ENCODE data around the gene DNAI1. TPM values are rescaled to one million over a fixed set of nuclear protein-coding genes. Genes with fewer than 3 reads are reported as not detected.

Gene DNAI1
- total RNA-seq, 1 donor from 2014 or later: not detected

DNA sequence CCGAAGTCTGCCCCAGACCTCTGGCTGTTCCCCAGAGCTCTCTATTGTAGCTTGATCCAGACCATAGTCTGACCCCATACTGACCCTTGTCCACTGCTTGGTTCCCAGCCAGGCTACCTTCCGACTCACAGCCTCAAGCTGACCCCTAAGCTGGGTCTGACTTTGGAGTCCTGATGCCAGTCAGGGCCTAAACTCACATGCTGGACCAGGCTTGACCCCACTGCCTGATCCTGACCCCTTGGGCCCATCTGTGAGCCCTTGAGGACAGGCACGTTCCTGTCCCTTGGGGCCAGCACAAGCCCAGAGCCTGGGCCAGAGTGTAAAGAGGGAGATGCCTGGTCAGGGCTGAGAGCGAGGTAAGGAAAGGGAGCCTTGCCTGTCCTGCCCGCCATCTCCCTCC, 96.9 kb downstream of the DNAI1 start:
- Histone ChIP-seq H3K36me3 (ENCODE audit: control insufficient read depth, insufficient read depth, low read length) (no peaks in the 10 kb centered on the region), H3K27me3 (ENCODE audit: control insufficient read depth, insufficient read depth, low read length) (peaks cover 11% of the 10 kb centered on the region), H3K4me3 (ENCODE audit: low read depth, low read length) (no peak overlapping the region)
- TF ChIP-seq, protein P1, sequence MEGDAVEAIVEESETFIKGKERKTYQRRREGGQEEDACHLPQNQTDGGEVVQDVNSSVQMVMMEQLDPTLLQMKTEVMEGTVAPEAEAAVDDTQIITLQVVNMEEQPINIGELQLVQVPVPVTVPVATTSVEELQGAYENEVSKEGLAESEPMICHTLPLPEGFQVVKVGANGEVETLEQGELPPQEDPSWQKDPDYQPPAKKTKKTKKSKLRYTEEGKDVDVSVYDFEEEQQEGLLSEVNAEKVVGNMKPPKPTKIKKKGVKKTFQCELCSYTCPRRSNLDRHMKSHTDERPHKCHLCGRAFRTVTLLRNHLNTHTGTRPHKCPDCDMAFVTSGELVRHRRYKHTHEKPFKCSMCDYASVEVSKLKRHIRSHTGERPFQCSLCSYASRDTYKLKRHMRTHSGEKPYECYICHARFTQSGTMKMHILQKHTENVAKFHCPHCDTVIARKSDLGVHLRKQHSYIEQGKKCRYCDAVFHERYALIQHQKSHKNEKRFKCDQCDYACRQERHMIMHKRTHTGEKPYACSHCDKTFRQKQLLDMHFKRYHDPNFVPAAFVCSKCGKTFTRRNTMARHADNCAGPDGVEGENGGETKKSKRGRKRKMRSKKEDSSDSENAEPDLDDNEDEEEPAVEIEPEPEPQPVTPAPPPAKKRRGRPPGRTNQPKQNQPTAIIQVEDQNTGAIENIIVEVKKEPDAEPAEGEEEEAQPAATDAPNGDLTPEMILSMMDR (IDR thresholded peaks at IDR 0.05; ENCODE audit: insufficient read depth, low read length, severe bottlenecking): no peak
- peak; percentile 18 for FAIRE-seq
- DNase-seq (ENCODE audit: low read depth): no peak

- FAIRE-seq (no peak), DNase-seq (ENCODE audit: low read depth) (no peak)
- no peaks in the 10 kb centered on the region for H3K36me3 ChIP-seq (ENCODE audit: control insufficient read depth, insufficient read depth, low read length)
- TF ChIP-seq, protein P1 (IDR thresholded peaks at IDR 0.05; ENCODE audit: insufficient read depth, low read length, severe bottlenecking): no peak
- no peak overlapping the region for H3K4me3 ChIP-seq (ENCODE audit: low read depth, low read length)
- H3K27me3 ChIP-seq (ENCODE audit: control insufficient read depth, insufficient read depth, low read length): peaks cover 11% of the 10 kb centered on the region
Measured at GRCh38 chr9:34555936-34556525, 97.4 kb downstream of the DNAI1 start.

GRCh38 chr9:34556949-34557348, 98.3 kb downstream of the DNAI1 start:
- peaks cover 11% of the 10 kb centered on the region for H3K27me3 ChIP-seq (ENCODE audit: control insufficient read depth, insufficient read depth, low read length)
- FAIRE-seq (no peak), DNase-seq (ENCODE audit: low read depth) (no peak)
- no peaks in the 10 kb centered on the region for H3K36me3 ChIP-seq (ENCODE audit: control insufficient read depth, insufficient read depth, low read length)
- no peak overlapping the region for H3K4me3 ChIP-seq (ENCODE audit: low read depth, low read length)
- TF ChIP-seq, protein P1 (IDR thresholded peaks at IDR 0.05; ENCODE audit: insufficient read depth, low read length, severe bottlenecking): no peak

DNA sequence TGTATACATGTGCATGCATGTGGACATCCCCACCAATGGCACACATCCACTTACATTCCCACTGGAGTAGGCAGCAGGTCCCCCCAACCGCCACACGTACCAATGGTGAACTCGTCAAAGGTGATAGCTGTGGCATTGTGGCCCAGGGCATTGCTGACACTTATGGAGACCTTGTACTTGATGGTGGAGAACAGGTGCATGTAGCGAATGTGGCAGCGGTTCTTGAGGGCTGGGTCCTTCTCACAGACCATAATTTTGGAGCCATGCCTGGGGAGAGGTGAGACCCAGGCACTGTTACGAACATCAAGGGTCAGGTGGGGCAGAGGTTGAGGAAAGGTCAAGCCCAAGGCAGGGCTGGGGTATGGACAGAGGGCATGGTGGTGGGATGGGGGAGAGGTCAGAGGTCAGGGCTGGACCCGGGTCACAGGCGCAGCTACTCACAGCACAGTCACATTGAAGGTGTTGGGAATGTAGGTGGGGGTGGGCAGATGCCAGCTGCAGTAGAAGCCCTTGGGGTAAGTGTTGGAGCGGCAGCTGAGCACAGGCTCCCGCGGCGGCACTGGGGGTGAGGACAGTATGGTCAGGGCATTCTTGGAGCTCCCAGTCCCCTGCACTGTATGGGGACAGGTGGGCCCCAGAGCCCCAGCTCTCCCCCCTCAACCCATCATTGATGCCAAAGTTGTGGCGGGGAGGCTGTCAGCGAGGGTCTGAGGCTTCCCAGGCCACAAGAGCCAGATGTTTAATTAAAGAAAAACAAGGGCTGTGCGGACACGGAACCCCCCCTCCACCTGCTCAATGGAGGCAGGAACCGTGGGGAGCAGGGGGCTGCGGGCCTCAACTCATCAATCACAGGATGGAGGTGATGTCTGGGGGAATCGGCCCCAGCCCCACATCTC, 99.1 kb downstream of the DNAI1 start:
- FAIRE-seq (no peak), DNase-seq (ENCODE audit: low read depth) (no peak)
- Histone ChIP-seq H3K27me3 (ENCODE audit: control insufficient read depth, insufficient read depth, low read length) (peaks cover 11% of the 10 kb centered on the region), H3K36me3 (ENCODE audit: control insufficient read depth, insufficient read depth, low read length) (no peaks in the 10 kb centered on the region), H3K4me3 (ENCODE audit: low read depth, low read length) (no peak overlapping the region)
- TF ChIP-seq, protein P1 (IDR thresholded peaks at IDR 0.05; ENCODE audit: insufficient read depth, low read length, severe bottlenecking): no peak

DNA sequence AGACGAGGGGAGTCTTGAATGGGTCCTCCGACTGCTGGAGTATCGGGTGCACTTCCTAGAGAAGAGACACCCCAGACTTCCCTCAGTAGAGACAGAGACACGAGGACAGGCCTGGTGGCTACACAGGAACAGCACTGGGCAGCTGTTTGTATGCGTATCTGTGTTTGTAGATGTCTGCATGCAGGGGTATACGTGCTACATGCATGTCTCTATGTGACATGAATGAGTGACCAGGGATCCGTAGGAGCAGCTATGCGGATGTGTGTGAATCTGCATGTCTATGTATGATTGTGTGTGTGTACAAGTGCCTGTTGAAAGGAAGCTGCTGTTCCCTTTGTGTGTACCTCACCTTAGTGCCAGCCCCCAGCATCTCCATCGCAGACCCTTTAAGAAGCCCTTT, 99.8 kb downstream of the DNAI1 start:
- TF ChIP-seq, protein P1 (IDR thresholded peaks at IDR 0.05; ENCODE audit: insufficient read depth, low read length, severe bottlenecking): no peak
- FAIRE-seq (peak; percentile 83), DNase-seq (ENCODE audit: low read depth) (no peak)
- H3K4me3 ChIP-seq (ENCODE audit: low read depth, low read length): no peak overlapping the region
- peaks cover 11% of the 10 kb centered on the region for H3K27me3 ChIP-seq (ENCODE audit: control insufficient read depth, insufficient read depth, low read length)
- no peaks in the 10 kb centered on the region for H3K36me3 ChIP-seq (ENCODE audit: control insufficient read depth, insufficient read depth, low read length)

All from bronchial epithelial cell (primary cell).